Muscle layer of duodenum (tissue), 2 donors: ENCODE results near the gene MYH3.

Experiments used
- H3K27ac ChIP-seq: one replicate; pipeline ENCODE4 v1.7.0; 2013; ENCODE audit warnings: mild to moderate bottlenecking, low read length
- H3K27me3 ChIP-seq: one replicate; pipeline ENCODE4 v1.7.0; 2013; ENCODE audit warnings: low read depth, mild to moderate bottlenecking, control low read depth, low read length
- H3K36me3 ChIP-seq, 2 donors: one replicate each; pipeline ENCODE4 v1.7.0; 2013; ENCODE audit warnings: low read length in 2 of 2, control low read depth in 1 of 2, mild to moderate bottlenecking in 1 of 2; ENCODE audit not compliant: insufficient read depth in 2 of 2, control insufficient read depth in 1 of 2
- H3K4me1 ChIP-seq, 2 donors: one replicate each; pipeline ENCODE4 v1.7.0; 2013; ENCODE audit warnings: low read length in 2 of 2, mild to moderate bottlenecking in 2 of 2, control low read depth in 1 of 2, moderate library complexity in 1 of 2; ENCODE audit not compliant: insufficient read depth in 2 of 2, control insufficient read depth in 1 of 2
- H3K4me3 ChIP-seq, 2 donors: one replicate each; pipeline ENCODE4 v1.7.0; 2013; ENCODE audit warnings: low read length in 2 of 2, low read depth in 1 of 2, mild to moderate bottlenecking in 1 of 2
- H3K9me3 ChIP-seq, 2 donors: one replicate each; pipeline ENCODE4 v1.7.0; 2013; ENCODE audit warnings: low read length in 2 of 2, control low read depth in 1 of 2, mild to moderate bottlenecking in 1 of 2; ENCODE audit not compliant: control insufficient read depth in 1 of 2
- donor health status: healthy.

MYH3 gene

GRCh38 chr17:10674704-10675103 is 17.6 kb upstream of the MYH3 start:
- Histone ChIP-seq H3K36me3 (peaks cover 5 to 32% of the 10 kb centered on the region in 2 donors), H3K27ac (no peak overlapping the region)

GRCh38 chr17:10673312-10673711 is 16.2 kb upstream of the MYH3 start:
- Histone ChIP-seq H3K27ac (no peak overlapping the region), H3K9me3 (no peaks in the 10 kb centered on the region), H3K27me3 (no peaks in the 10 kb centered on the region), H3K4me3 (no peak overlapping the region), H3K36me3 (peaks cover 5 to 32% of the 10 kb centered on the region in 2 donors), H3K4me1 (no peaks in the 10 kb centered on the region)

More at GRCh38 chr17:10674704-10675103, 17.6 kb upstream of the MYH3 start:
- Histone ChIP-seq H3K4me3 (no peak overlapping the region), H3K27me3 (no peaks in the 10 kb centered on the region), H3K9me3 (no peaks in the 10 kb centered on the region), H3K4me1 (no peaks in the 10 kb centered on the region)

GRCh38 chr17:10668775-10669174 is 11.7 kb upstream of the MYH3 start:
- Histone ChIP-seq H3K27ac (no peak overlapping the region), H3K27me3 (no peaks in the 10 kb centered on the region), H3K4me1 (no peaks in the 10 kb centered on the region), H3K4me3 (no peak overlapping the region), H3K36me3 (peaks cover 0 to 13% of the 10 kb centered on the region in 2 donors), H3K9me3 (no peaks in the 10 kb centered on the region)

DNA sequence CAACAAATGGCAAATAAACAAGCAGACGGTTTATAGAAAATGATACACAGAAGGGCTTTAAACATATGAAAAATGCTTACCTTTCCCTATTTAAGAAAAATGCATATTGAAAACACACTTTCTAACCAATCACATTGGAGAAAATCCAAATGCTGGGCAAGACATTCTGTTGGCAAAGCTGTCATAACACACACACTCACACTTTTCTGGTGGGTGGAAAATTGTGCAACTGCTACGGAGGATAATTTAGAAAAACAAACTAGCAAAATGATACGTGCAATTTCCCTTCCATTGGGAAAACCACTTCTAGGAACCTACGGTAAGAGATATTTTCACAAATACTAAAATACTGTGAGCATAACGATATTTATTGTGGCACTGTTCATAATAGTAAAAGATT is 9.8 kb upstream of the MYH3 start:
- Histone ChIP-seq H3K4me1 (no peaks in the 10 kb centered on the region), H3K27ac (no peak overlapping the region), H3K27me3 (no peaks in the 10 kb centered on the region), H3K9me3 (no peaks in the 10 kb centered on the region), H3K4me3 (no peak overlapping the region), H3K36me3 (peaks cover 0 to 8% of the 10 kb centered on the region in 2 donors)

DNA sequence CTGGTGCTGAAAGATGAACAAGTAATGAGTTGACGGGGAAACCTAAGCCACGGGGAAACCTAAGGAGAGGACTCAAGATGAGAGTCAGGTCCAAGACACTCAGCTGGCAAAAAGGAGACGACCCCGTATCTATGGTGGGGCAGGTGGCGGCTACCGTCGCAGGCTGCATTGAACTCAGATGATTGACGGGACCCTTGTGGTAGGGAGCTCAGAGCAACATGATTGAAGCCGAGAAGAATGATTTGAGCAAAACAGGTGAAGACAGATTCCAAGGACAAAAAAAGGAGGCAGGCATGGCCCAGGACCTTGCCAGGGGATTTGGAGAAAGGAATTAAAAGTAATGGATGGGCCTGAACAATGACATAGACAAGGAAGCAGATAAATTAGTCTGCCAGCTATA is 7.5 kb upstream of the MYH3 start:
- H3K4me3 ChIP-seq = no peak overlapping the region
- H3K9me3 ChIP-seq = no peaks in the 10 kb centered on the region
- H3K4me1 ChIP-seq = no peaks in the 10 kb centered on the region
- H3K36me3 ChIP-seq = peaks cover 0 to 13% of the 10 kb centered on the region in 2 donors
- no peaks in the 10 kb centered on the region for H3K27me3 ChIP-seq
- H3K27ac ChIP-seq = no peak overlapping the region

DNA sequence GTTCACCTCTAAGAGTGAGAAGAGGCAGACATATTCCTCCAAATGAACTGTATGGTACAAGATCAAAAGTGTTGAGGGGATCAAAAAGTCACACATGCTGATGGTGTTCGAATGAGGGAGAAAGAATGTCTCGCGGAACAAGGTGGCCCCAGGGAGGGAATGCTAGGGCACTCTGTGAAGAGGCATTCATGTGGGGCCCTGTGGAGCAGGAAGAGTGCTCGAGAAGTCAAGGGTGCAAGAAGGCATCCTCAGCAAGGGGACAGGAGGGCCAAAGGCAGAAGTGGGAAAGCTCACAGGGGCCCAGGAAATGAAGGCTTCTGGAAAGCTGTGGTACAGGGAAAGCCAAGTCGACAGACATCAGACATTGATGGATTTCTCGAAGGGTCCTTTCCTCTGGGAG is 6.1 kb upstream of the MYH3 start:
- no peak overlapping the region for H3K4me3 ChIP-seq
- no peaks in the 10 kb centered on the region for H3K27me3 ChIP-seq
- no peaks in the 10 kb centered on the region for H3K4me1 ChIP-seq
- peaks cover 0 to 22% of the 10 kb centered on the region in 2 donors for H3K36me3 ChIP-seq
- H3K27ac ChIP-seq = no peak overlapping the region
- H3K9me3 ChIP-seq = no peaks in the 10 kb centered on the region

GRCh38 chr17:10661437-10661836 is 4.3 kb upstream of the MYH3 start:
- no peak overlapping the region for H3K4me3 ChIP-seq
- peaks cover 0 to 22% of the 10 kb centered on the region in 2 donors for H3K36me3 ChIP-seq
- H3K27ac ChIP-seq = no peak overlapping the region
- no peaks in the 10 kb centered on the region for H3K9me3 ChIP-seq
- no peaks in the 10 kb centered on the region for H3K4me1 ChIP-seq
- no peaks in the 10 kb centered on the region for H3K27me3 ChIP-seq

GRCh38 chr17:10657879-10658278 is 770 bp upstream of the MYH3 start:
- Histone ChIP-seq H3K4me1 (no peaks in the 10 kb centered on the region), H3K27ac (no peak overlapping the region), H3K27me3 (no peaks in the 10 kb centered on the region), H3K4me3 (no peak overlapping the region), H3K36me3 (peaks cover 0 to 13% of the 10 kb centered on the region in 2 donors), H3K9me3 (no peaks in the 10 kb centered on the region)

- Histone ChIP-seq H3K27ac (no peak overlapping the region), H3K9me3 (no peaks in the 10 kb centered on the region), H3K4me3 (no peak overlapping the region), H3K4me1 (no peaks in the 10 kb centered on the region), H3K36me3 (peaks cover 0 to 3% of the 10 kb centered on the region in 2 donors), H3K27me3 (no peaks in the 10 kb centered on the region)
Observed at GRCh38 chr17:10653987-10654386, 3.1 kb downstream of the MYH3 start.

DNA sequence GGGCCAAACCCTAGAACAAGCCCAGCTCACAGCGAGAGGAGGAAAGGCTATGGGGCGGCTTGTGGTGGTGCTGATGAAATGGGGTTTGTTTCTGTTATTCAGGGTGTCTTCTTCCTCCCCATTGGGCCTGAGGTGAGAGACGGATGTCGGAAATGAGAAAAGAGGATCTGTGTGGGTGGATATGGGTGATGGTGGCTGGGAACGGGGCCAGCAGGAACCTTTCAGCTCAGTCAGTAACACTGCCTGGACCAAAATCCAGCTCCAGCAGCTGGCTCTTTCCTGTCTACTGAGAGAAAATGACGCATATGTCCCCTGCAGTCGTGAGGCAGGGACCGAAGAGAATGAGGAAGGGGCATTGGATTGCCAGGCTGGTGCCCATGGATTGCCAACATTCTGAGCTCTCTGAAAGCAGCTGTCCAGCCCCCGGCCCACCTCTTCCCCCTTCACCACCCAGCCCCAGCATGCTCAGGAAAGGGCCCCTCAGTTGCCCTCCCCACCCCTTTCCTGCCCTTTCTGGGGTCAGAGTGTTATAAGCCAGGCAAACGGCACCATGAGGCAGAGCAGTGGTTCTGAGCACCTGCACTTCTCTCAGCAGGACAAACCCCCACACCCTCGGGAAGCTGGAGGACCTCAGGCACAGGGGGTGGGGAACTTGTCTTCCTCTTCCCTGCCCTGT is 4.0 kb downstream of the MYH3 start:
- Histone ChIP-seq H3K27ac (no peak overlapping the region), H3K27me3 (no peaks in the 10 kb centered on the region), H3K36me3 (no peaks in the 10 kb centered on the region)

GRCh38 chr17:10651927-10652326 is 5.2 kb downstream of the MYH3 start:
- no peaks in the 10 kb centered on the region for H3K36me3 ChIP-seq
- H3K27ac ChIP-seq = no peak overlapping the region
- H3K4me3 ChIP-seq = no peak overlapping the region
- no peaks in the 10 kb centered on the region for H3K9me3 ChIP-seq
- no peaks in the 10 kb centered on the region for H3K27me3 ChIP-seq
- H3K4me1 ChIP-seq = no peaks in the 10 kb centered on the region

More for the DNA sequence above, 4.0 kb downstream of the MYH3 start:
- Histone ChIP-seq H3K9me3 (no peaks in the 10 kb centered on the region), H3K4me1 (no peaks in the 10 kb centered on the region), H3K4me3 (no peak overlapping the region)

DNA sequence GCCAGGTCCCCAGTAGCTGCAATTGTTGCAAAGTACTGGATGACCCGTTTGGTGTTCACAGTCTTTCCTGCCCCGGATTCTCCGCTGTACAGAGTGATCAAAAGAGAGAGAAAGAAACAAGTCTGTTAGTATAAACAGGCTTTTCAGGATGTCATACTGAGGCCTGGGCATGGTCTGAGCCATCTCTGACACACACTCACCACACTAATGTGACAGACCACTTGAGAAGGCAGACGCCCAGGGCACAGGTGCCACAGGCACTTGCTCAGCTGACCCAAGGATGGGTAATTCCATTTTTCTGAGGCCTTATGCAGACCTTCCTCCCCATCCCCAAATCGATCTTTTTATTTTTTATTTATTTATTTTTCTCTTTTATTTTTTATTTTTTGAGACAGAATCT is 7.5 kb downstream of the MYH3 start:
- Histone ChIP-seq H3K4me3 (no peak overlapping the region), H3K36me3 (no peaks in the 10 kb centered on the region), H3K27ac (no peak overlapping the region), H3K9me3 (no peaks in the 10 kb centered on the region), H3K27me3 (no peaks in the 10 kb centered on the region), H3K4me1 (no peaks in the 10 kb centered on the region)
